Parathyroid adenoma (tissue), 2 donors: Measurements from ENCODE around the gene SEC61A2.

Experiments
- H2AFZ ChIP-seq: fragments of 300-600 bp; sonication (generic); one replicate; pipeline ENCODE4 v1.7.0; 2017; ENCODE audit warnings: antibody characterized with exemption, mild to moderate bottlenecking
- H3K27ac ChIP-seq: fragments of 300-600 bp; sonication (generic); one replicate; pipeline ENCODE4 v1.7.0; 2017
- H3K27me3 ChIP-seq: fragments of 300-600 bp; sonication (generic); one replicate; pipeline ENCODE4 v1.7.0; 2017; ENCODE audit warnings: low read length; ENCODE audit not compliant: control insufficient read depth, insufficient read depth
- H3K36me3 ChIP-seq: fragments of 300-600 bp; sonication (generic); one replicate; pipeline ENCODE4 v1.7.0; 2017; ENCODE audit warnings: low read length; ENCODE audit not compliant: control insufficient read depth, insufficient read depth
- H3K4me1 ChIP-seq: fragments of 300-600 bp; sonication (generic); one replicate; pipeline ENCODE4 v1.7.0; 2017; ENCODE audit warnings: control low read depth
- H3K4me2 ChIP-seq: fragments of 300-600 bp; sonication (generic); one replicate; pipeline ENCODE4 v1.7.0; 2017; ENCODE audit warnings: low read length
- H3K4me3 ChIP-seq: fragments of 300-600 bp; sonication (generic); one replicate; pipeline ENCODE4 v1.7.0; 2017; ENCODE audit warnings: low read depth, low read length
- H3K79me2 ChIP-seq: fragments of 300-600 bp; sonication (generic); one replicate; pipeline ENCODE4 v1.7.0; 2017; ENCODE audit warnings: control low read depth
- H3K9ac ChIP-seq: fragments of 300-600 bp; sonication (generic); one replicate; pipeline ENCODE4 v1.7.0; 2017; ENCODE audit warnings: mild to moderate bottlenecking
- H3K9me3 ChIP-seq: fragments of 300-600 bp; sonication (generic); one replicate; pipeline ENCODE4 v1.7.0; 2017; ENCODE audit warnings: low read length; ENCODE audit not compliant: control insufficient read depth
- CTCF ChIP-seq: fragments of 300-600 bp; sonication (generic); IDR thresholded peaks from one replicate; pipeline ENCODE4 v1.7.0; 2017; ENCODE audit warnings: antibody characterized with exemption, mild to moderate bottlenecking
- donor health status: primary hyperparathyroidism.

The SEC61A2 gene

DNA sequence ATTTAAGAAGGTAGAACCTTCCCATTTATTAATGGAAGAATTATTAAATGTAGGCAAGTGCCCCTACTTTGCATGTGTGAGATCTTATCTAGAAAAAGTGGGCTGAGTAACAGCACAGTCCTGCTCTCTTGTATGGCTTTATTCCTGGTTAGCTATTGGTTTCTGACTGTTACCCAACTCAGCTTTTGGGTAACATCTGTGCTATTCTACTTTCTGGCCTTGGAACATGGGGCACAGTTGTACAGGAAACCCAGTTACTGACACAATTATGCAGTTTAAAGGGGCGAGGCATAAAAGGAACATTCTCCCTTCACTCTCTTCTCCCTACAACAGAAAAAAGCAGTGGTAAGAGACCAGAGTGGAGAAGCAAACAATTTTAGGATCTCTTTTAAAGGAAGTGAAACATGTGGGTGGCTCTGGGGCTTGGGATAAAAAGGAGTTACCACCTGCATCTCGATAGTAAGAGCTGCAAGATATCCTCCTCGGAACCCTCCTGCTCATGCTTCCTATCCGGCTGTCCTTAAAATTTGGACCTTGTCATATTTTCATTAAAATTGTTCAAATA is 50.2 kb downstream of the SEC61A2 start:
- H3K27ac ChIP-seq: no peak overlapping the region
- no peak overlapping the region for H2AFZ ChIP-seq
- H3K4me2 ChIP-seq: no peak overlapping the region
- no peak overlapping the region for H3K4me3 ChIP-seq
- no peak overlapping the region for H3K9ac ChIP-seq
- H3K27me3 ChIP-seq: no peaks in the 10 kb centered on the region
- no peaks in the 10 kb centered on the region for H3K79me2 ChIP-seq
- H3K9me3 ChIP-seq: no peaks in the 10 kb centered on the region
- H3K4me1 ChIP-seq: no peaks in the 10 kb centered on the region
- TF ChIP-seq CTCF: no peak
- H3K36me3 ChIP-seq: no peaks in the 10 kb centered on the region

DNA sequence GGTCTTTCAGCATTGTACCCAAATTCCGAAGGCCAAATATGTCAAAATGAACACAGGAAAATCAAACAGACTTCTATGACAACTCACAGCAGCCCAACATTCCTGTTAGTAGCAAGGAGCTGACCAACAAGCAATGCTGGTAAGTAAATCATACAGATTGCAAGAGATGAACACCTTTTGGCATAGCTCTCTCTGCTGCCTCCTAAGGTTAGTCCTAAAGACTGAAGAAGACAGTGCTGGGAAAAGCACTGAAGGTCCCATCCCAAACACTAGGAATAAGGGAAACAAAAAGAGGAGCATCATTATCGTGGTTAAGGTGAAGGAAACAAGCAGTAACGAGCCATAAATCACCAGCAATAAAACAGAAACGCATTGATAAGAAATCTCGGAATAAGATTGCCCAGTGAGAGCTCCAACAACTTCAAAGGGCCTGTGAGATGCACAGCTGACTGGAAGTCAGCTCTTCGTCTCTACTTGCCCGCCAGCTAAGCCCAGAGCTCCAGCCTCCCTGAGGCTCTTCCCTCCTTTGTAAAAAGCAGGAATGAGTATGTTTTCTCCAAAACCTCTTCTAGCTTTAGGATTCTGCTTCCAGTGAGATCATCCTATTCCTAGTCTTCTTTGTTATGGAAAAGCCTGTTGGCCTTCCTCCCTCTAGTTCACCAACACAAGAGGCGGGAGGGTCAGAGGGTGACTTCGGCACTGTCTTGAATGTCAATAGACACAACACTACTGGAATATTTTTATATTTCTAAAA is 50.9 kb downstream of the SEC61A2 start:
- TF ChIP-seq CTCF: no peak
- Histone ChIP-seq H2AFZ (no peak overlapping the region), H3K36me3 (no peaks in the 10 kb centered on the region)

GRCh38 chr10:12181065-12181775 is 51.7 kb downstream of the SEC61A2 start:
- no peaks in the 10 kb centered on the region for H3K36me3 ChIP-seq

More for the DNA sequence above, 50.9 kb downstream of the SEC61A2 start:
- Histone ChIP-seq H3K9me3 (no peaks in the 10 kb centered on the region), H3K4me1 (no peaks in the 10 kb centered on the region), H3K27ac (no peak overlapping the region), H3K79me2 (no peaks in the 10 kb centered on the region), H3K27me3 (no peaks in the 10 kb centered on the region), H3K4me2 (no peak overlapping the region), H3K9ac (no peak overlapping the region), H3K4me3 (no peak overlapping the region)

DNA sequence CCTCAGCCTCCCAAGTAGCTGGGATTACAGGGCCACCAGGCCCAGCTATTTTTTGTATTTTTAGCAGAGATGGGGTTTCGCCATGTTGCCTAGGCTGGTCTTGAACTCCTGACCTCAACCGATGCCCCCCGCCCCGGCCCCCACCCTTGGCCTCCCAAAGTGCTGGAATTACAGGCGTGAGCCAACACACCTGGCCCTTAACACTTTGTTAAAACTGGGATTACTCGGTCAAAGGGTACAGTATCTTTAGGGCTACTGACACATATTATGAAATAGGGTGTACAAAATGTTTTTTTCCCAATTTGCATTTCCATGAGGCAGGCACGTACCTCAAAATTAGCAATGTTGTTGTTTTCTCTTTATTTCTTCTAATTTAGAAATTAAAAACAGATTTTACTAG is 54.7 kb downstream of the SEC61A2 start:
- Histone ChIP-seq H3K36me3 (no peaks in the 10 kb centered on the region), H3K9me3 (no peaks in the 10 kb centered on the region), H3K4me3 (no peak overlapping the region), H3K9ac (no peak overlapping the region), H3K4me1 (no peaks in the 10 kb centered on the region), H2AFZ (no peak overlapping the region), H3K27ac (no peak overlapping the region), H3K4me2 (no peak overlapping the region), H3K79me2 (no peaks in the 10 kb centered on the region), H3K27me3 (no peaks in the 10 kb centered on the region)
- no peak for TF ChIP-seq CTCF

More at GRCh38 chr10:12181065-12181775, 51.7 kb downstream of the SEC61A2 start:
- no peaks in the 10 kb centered on the region for H3K4me1 ChIP-seq
- no peaks in the 10 kb centered on the region for H3K9me3 ChIP-seq
- no peaks in the 10 kb centered on the region for H3K27me3 ChIP-seq
- no peak for TF ChIP-seq CTCF
- H3K79me2 ChIP-seq: no peaks in the 10 kb centered on the region
- H3K27ac ChIP-seq: no peak overlapping the region
- no peak overlapping the region for H2AFZ ChIP-seq
- H3K4me3 ChIP-seq: no peak overlapping the region
- no peak overlapping the region for H3K4me2 ChIP-seq
- no peak overlapping the region for H3K9ac ChIP-seq
